Loucy (cell line): Measurements from ENCODE around the gene C3orf38.
"Not testable (repeated sequence)": the region's sequence is repeated elsewhere in the genome, so short reads cannot be mapped to it uniquely, and the experiment has no call there.

Source experiments
- H2AFZ ChIP-seq: fragments of 200-600 bp; sonication (generic); 2 replicates; pipeline ENCODE4 v1.6.0; 2016; ENCODE audit warnings: antibody characterized with exemption, mild to moderate bottlenecking, low read length, moderate library complexity
- H3F3A ChIP-seq: fragments of 200-600 bp; 2 replicates; pipeline ENCODE4 v1.6.0; 2016; ENCODE audit warnings: antibody characterized with exemption, low read depth, mild to moderate bottlenecking
- H3K27me3 ChIP-seq: fragments of 200-600 bp; sonication (generic); 2 replicates; pipeline ENCODE4 v1.6.1; 2014; ENCODE audit warnings: low read length, mild to moderate bottlenecking; ENCODE audit not compliant: insufficient read depth, poor library complexity, severe bottlenecking
- H3K36me3 ChIP-seq: fragments of 200-600 bp; sonication (generic); 2 replicates; pipeline ENCODE4 v1.6.1; 2016; ENCODE audit warnings: low read length; ENCODE audit not compliant: insufficient read depth
- H3K4me1 ChIP-seq: fragments of 200-600 bp; sonication (generic); 2 replicates; pipeline ENCODE4 v1.5.1; 2014; ENCODE audit warnings: low read length, mild to moderate bottlenecking; ENCODE audit not compliant: insufficient read depth, poor library complexity, severe bottlenecking
- H3K4me2 ChIP-seq: fragments of 200-600 bp; sonication (generic); 2 replicates; pipeline ENCODE4 v1.6.0; 2014; ENCODE audit warnings: antibody characterized with exemption, low read length, low read depth, mild to moderate bottlenecking; ENCODE audit not compliant: poor library complexity, severe bottlenecking
- H3K4me3 ChIP-seq: fragments of 200-600 bp; sonication (generic); 2 replicates; pipeline ENCODE4 v1.5.1; 2014; ENCODE audit warnings: low read length, mild to moderate bottlenecking, mixed read lengths; ENCODE audit not compliant: poor library complexity, severe bottlenecking
- H3K79me2 ChIP-seq: fragments of 200-600 bp; sonication (generic); 2 replicates; pipeline ENCODE4 v1.6.1; 2014; ENCODE audit warnings: low read length; ENCODE audit not compliant: insufficient read depth
- H3K9ac ChIP-seq: fragments of 200-600 bp; sonication (generic); 2 replicates; pipeline ENCODE4 v1.6.0; 2014; ENCODE audit warnings: mild to moderate bottlenecking, low read depth, low read length, moderate library complexity; ENCODE audit not compliant: poor library complexity, severe bottlenecking
- H3K9me2 ChIP-seq: fragments of 200-600 bp; sonication (generic); replicated peaks from 2 replicates; pipeline ENCODE4 v1.6.1; 2016; ENCODE audit warnings: low read depth, low read length, mixed read lengths
- H3K9me3 ChIP-seq: fragments of 200-600 bp; sonication (generic); 2 replicates; pipeline ENCODE4 v1.6.1; 2014; ENCODE audit warnings: mild to moderate bottlenecking, antibody characterized with exemption, low read length, low read depth; ENCODE audit not compliant: insufficient read depth
- H4K20me1 ChIP-seq: fragments of 200-600 bp; sonication (generic); 2 replicates; pipeline ENCODE4 v1.6.0; 2014; ENCODE audit warnings: antibody characterized with exemption, low read length, mild to moderate bottlenecking; ENCODE audit not compliant: insufficient read depth, poor library complexity, severe bottlenecking
- EZH2phosphoT487 ChIP-seq: fragments of 200-600 bp; IDR thresholded peaks from 2 replicates; pipeline ENCODE4 v1.6.1; 2018; ENCODE audit warnings: antibody characterized with exemption, mild to moderate bottlenecking, moderate library complexity, borderline replicate concordance
- TF ChIP-seq, protein P1 (sequence below): fragments of 200-600 bp; sonication (generic); conservative IDR thresholded peaks from 2 replicates; pipeline ENCODE4 v1.5.1; 2014; ENCODE audit warnings: mild to moderate bottlenecking, antibody characterized with exemption, low read length

C3orf38 gene

DNA sequence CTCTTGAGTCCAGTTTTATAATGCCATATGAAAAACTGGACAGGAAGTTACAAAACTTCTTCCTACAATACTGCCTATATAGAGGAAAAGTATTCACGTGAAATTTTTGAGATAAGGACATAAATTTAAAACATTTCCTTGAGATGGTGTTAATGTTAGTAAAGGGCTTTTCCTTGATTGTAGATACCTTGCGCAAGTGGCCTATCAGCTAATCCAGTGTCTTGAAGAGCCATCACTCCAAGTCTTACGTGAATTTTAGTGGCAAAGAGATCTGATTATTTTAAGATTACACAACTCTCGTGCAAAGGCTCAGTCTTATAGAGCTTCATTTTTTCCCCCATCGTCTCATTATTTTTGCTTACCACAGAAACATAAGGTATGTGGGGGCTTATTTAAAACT is 18.4 kb downstream of the C3orf38 start:
- TF ChIP-seq, protein P1, sequence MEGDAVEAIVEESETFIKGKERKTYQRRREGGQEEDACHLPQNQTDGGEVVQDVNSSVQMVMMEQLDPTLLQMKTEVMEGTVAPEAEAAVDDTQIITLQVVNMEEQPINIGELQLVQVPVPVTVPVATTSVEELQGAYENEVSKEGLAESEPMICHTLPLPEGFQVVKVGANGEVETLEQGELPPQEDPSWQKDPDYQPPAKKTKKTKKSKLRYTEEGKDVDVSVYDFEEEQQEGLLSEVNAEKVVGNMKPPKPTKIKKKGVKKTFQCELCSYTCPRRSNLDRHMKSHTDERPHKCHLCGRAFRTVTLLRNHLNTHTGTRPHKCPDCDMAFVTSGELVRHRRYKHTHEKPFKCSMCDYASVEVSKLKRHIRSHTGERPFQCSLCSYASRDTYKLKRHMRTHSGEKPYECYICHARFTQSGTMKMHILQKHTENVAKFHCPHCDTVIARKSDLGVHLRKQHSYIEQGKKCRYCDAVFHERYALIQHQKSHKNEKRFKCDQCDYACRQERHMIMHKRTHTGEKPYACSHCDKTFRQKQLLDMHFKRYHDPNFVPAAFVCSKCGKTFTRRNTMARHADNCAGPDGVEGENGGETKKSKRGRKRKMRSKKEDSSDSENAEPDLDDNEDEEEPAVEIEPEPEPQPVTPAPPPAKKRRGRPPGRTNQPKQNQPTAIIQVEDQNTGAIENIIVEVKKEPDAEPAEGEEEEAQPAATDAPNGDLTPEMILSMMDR: no peak
- no peak for TF ChIP-seq EZH2phosphoT487
- H2AFZ ChIP-seq: no peak overlapping the region
- H3K4me3 ChIP-seq: no peak overlapping the region
- H4K20me1 ChIP-seq: no peaks in the 10 kb centered on the region
- no peaks in the 10 kb centered on the region for H3K4me1 ChIP-seq
- H3K4me2 ChIP-seq: no peak overlapping the region
- H3K36me3 ChIP-seq: no peaks in the 10 kb centered on the region
- no peaks in the 10 kb centered on the region for H3K9me3 ChIP-seq
- no peaks in the 10 kb centered on the region for H3K27me3 ChIP-seq
- no peak overlapping the region for H3K9ac ChIP-seq
- H3K79me2 ChIP-seq: no peaks in the 10 kb centered on the region
- H3K9me2 ChIP-seq: no peaks in the 10 kb centered on the region
- no peaks in the 10 kb centered on the region for H3F3A ChIP-seq

DNA sequence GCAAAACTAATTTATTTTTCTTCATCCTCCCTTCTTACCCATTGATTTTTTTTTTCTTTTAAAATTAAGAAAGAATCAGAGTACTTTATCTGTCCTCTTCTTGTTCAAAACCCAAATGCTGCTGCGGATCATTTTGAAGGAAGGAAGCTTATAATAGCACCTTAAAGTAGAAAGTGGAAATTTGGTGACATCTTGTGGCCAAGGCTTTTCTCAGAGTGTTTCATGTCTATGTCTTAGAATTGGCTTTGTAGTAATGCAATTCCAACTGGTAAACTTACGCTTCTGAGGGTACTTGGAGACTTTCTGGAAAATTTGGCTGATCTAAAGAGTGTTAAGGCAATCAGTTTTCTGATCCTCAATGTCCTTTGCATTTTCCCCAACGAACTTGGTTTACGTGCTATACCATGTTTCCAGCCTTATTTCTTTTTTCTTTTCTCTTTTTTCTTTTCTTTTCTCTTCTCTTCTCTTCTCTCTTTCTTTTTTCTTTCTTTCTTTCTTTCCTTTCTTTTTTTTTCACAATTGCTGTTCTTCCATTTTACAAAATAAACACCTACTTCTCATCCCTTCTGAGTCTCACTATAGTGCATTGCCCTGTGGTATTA is 30.7 kb downstream of the C3orf38 start:
- no peaks in the 10 kb centered on the region for H3K27me3 ChIP-seq
- H3K4me2 ChIP-seq: no peak overlapping the region
- no peaks in the 10 kb centered on the region for H3K9me3 ChIP-seq
- no peaks in the 10 kb centered on the region for H3K4me1 ChIP-seq
- no peaks in the 10 kb centered on the region for H3K36me3 ChIP-seq
- H4K20me1 ChIP-seq: no peaks in the 10 kb centered on the region
- H3K9ac ChIP-seq: no peak overlapping the region
- H3F3A ChIP-seq: no peaks in the 10 kb centered on the region
- no peak overlapping the region for H3K4me3 ChIP-seq
- H2AFZ ChIP-seq: no peak overlapping the region
- TF ChIP-seq EZH2phosphoT487: no peak
- TF ChIP-seq, protein P1: peak; percentile 75
- no peaks in the 10 kb centered on the region for H3K9me2 ChIP-seq
- H3K79me2 ChIP-seq: no peaks in the 10 kb centered on the region

GRCh38 chr3:88182165-88182918 is 32.6 kb downstream of the C3orf38 start:
- H3K9me2 ChIP-seq, H2AFZ ChIP-seq, H3K4me1 ChIP-seq, H3K9ac ChIP-seq, H3K4me2 ChIP-seq, H4K20me1 ChIP-seq, H3K79me2 ChIP-seq, H3K4me3 ChIP-seq, H3K36me3 ChIP-seq, H3F3A ChIP-seq, H3K9me3 ChIP-seq, H3K27me3 ChIP-seq: not testable (repeated sequence)

DNA sequence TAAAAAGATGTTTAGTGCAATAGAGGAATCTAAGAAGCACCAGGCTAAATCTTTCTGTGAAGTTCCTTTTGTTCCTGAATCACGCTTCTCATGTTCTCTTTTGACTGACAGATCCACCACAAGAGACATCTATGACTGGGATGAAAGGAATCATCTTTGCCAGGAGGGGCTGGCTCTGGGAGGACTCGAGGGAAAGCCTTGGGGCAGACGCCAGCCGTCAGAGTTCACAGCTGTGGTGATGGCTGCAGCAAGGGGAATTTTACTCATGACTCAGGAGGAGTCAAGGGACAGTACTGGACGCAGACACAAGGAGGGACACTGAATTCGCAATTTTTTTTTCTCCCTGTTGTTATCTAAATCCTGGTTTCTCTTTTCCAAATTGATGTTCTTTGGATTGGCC is 38.7 kb downstream of the C3orf38 start:
- no peak overlapping the region for H3K4me2 ChIP-seq
- H3K79me2 ChIP-seq: no peaks in the 10 kb centered on the region
- H3K36me3 ChIP-seq: no peaks in the 10 kb centered on the region
- H3K9me3 ChIP-seq: no peaks in the 10 kb centered on the region
- H3K27me3 ChIP-seq: no peaks in the 10 kb centered on the region
- TF ChIP-seq EZH2phosphoT487: no peak
- TF ChIP-seq, protein P1: no peak
- H2AFZ ChIP-seq: no peak overlapping the region
- H3K9ac ChIP-seq: no peak overlapping the region
- no peaks in the 10 kb centered on the region for H3K4me1 ChIP-seq
- H3K9me2 ChIP-seq: no peaks in the 10 kb centered on the region
- H3F3A ChIP-seq: no peaks in the 10 kb centered on the region
- H4K20me1 ChIP-seq: no peaks in the 10 kb centered on the region
- no peak overlapping the region for H3K4me3 ChIP-seq
